Non-pigmented ciliary epithelial cell (primary cell): ENCODE measurements around the gene GABRP.

Experiments used
- DNase-seq: peaks from one replicate; pipeline ENCODE4 v3.0.0-alpha.2; 2010; ENCODE audit warnings: low read depth

Gene GABRP

DNA sequence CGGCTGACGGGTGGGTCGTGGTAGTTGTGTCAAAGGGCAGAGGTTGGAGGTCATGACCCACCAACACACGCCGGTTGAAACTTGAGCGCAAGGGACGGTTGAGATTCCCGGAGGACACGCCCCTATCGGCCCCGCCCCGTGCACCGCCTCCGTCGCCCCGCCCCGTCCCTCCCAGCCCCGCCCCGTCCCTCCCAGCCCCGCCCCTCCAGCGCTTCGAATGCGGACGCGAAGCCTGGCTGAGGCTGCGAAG is 78.1 kb downstream of the GABRP start:
- no peak for DNase-seq

DNA sequence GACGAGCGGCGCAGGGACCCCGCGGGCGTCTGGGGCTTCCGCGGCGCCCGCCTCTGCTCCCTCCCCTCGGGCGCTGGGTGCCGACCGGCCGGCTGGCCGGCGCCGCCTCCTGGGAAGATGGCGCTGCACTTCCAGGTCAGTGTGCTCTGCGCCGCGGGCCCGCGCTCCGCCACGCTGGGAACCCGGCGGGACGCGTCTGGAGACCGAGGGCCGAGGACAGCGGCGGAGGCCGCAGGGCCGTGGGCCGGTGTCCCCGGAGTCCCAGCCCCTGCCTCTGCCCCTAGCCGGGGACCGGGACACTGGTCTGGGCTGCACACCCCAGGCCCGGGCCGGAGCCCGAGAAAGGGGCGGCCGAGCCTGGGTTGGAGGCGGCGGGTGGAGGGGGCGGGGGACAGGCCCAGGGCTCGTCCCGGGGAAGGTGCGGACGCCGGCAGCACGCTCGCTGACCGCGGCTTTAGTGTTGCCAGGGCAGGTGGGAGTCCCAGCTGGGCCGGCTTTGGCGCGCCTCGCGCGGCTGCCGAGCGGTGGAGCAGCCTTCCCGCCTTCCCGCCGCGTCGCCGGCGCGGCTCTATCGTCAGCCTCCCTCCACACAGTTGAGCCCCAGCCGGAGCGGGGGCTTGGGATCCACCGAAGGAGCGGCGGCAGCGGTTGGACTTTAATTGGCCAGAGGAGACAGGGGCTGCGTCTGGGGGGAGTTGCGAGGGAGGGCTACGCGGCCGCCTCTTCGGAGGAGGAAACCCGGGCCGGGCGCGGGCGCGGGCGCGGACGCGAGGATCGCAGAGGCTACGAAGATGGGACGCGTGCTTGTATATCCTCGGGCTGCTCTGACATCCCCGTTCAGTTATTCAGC is 78.6 kb downstream of the GABRP start, which contains the start of gene RANBP17:
RANBP17 (plus strand) TSS at position 102 of the 850 bp plus-strand sequence.
- DNase-seq, result no peak

DNA sequence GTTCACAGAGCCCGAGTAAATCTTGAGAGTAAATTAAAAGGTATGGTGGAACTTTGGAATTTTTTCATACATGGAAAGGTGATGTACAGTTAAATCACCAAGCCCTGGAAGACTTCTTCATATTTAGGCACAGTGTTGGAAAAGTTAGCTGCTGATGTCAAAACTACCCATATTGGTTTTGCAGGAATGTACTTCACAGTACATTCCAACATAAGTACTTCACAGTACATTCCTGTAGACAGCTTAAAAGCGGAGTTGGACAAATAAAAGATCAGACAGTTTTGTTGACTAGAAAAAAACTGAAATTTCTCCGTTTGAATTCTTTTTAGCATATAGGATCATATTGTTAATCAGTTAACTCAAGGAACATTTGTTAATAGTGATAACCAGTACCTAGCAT is 80.1 kb downstream of the GABRP start:
- DNase-seq, result peak; percentile 84
